Activated T-helper 1 cell treated with anti-CD3 and anti-CD28 coated beads, Interleukin-12 subunit alpha, Interleukin-12 subunit beta, Interleukin-2, Interleukin-4 antibody, amounts not matched to agents 30 ng/mL and 10 ng/mL and 1 ng/mL, durations not matched to agents 14 hours and 24 hours and 36 hours (primary cell): ENCODE measurements around the gene WDFY4. TPM values are rescaled to one million over a fixed set of nuclear protein-coding genes. Genes with fewer than 3 reads are reported as not detected.

Experiments
- DNase-seq: peaks from one replicate; pipeline ENCODE4 v3.0.0; 2021; ENCODE audit warnings: low spot score
- H3K27ac Mint-ChIP-seq: one replicate; pipeline ENCODE4 v1.8.0; 2021; ENCODE audit warnings: mild to moderate bottlenecking, mixed read lengths
- H3K27me3 Mint-ChIP-seq: one replicate; pipeline ENCODE4 v1.8.0; 2022; ENCODE audit warnings: mild to moderate bottlenecking, moderate library complexity, mixed read lengths; ENCODE audit not compliant: insufficient read depth
- H3K36me3 Mint-ChIP-seq: one replicate; pipeline ENCODE4 v1.8.0; 2021; ENCODE audit warnings: low read depth, mixed read lengths
- H3K4me1 Mint-ChIP-seq: one replicate; pipeline ENCODE4 v1.8.0; 2021; ENCODE audit warnings: low read depth, mixed read lengths
- H3K4me3 Mint-ChIP-seq: one replicate; pipeline ENCODE4 v1.8.0; 2021; ENCODE audit warnings: mild to moderate bottlenecking, moderate library complexity, mixed read lengths
- H3K9me3 Mint-ChIP-seq: one replicate; pipeline ENCODE4 v1.8.0; 2021; ENCODE audit warnings: mixed read lengths
- intact Hi-C: fragments of 100-400 bp; cut with micrococcal nuclease; formaldehyde crosslinking; loops from one replicate; pipeline ENCODE4 v1.15.1; 2024
- total RNA-seq: library from RNA; stranded (reverse); gene quantifications from 2 replicates; pipeline ENCODE4 v1.2.3, GENCODE V29; 2022

WDFY4 gene
- total RNA-seq, 1 donor from 2014 or later, result 0.08 TPM

- H3K27ac Mint-ChIP-seq, result no peak overlapping the region
- no peak for DNase-seq
- no peaks in the 10 kb centered on the region for H3K9me3 Mint-ChIP-seq
- intact Hi-C loops, result no loop called here
- no peak overlapping the region for H3K4me3 Mint-ChIP-seq
- no peaks in the 10 kb centered on the region for H3K4me1 Mint-ChIP-seq
- no peaks in the 10 kb centered on the region for H3K36me3 Mint-ChIP-seq
- no peaks in the 10 kb centered on the region for H3K27me3 Mint-ChIP-seq
Observed at GRCh38 chr10:48699011-48699627, 14.4 kb downstream of the WDFY4 start.

- Mint-ChIP-seq H3K27ac (no peak overlapping the region), H3K4me1 (no peaks in the 10 kb centered on the region), H3K9me3 (no peaks in the 10 kb centered on the region), H3K4me3 (no peak overlapping the region), H3K27me3 (no peaks in the 10 kb centered on the region), H3K36me3 (no peaks in the 10 kb centered on the region)
- no peak for DNase-seq
- intact Hi-C loops, result no loop called here
Observed at GRCh38 chr10:48700071-48700470, 15.4 kb downstream of the WDFY4 start.

- intact Hi-C loops, result no loop called here
- Mint-ChIP-seq H3K4me1 (no peaks in the 10 kb centered on the region), H3K4me3 (no peak overlapping the region), H3K27me3 (no peaks in the 10 kb centered on the region), H3K27ac (no peak overlapping the region), H3K9me3 (no peaks in the 10 kb centered on the region), H3K36me3 (no peaks in the 10 kb centered on the region)
- no peak for DNase-seq
Observed at GRCh38 chr10:48700493-48700892, 15.8 kb downstream of the WDFY4 start.

- Mint-ChIP-seq H3K9me3 (no peaks in the 10 kb centered on the region), H3K4me3 (no peak overlapping the region), H3K27ac (no peak overlapping the region), H3K36me3 (no peaks in the 10 kb centered on the region), H3K27me3 (no peaks in the 10 kb centered on the region), H3K4me1 (no peaks in the 10 kb centered on the region)
- DNase-seq, result no peak
- intact Hi-C loops, result no loop called here
Observed at GRCh38 chr10:48701139-48701901, 16.6 kb downstream of the WDFY4 start.

- DNase-seq, result no peak
- intact Hi-C loops, result no loop called here
- Mint-ChIP-seq H3K36me3 (no peaks in the 10 kb centered on the region), H3K27ac (no peak overlapping the region), H3K27me3 (no peaks in the 10 kb centered on the region), H3K4me3 (no peak overlapping the region), H3K9me3 (no peaks in the 10 kb centered on the region), H3K4me1 (no peaks in the 10 kb centered on the region)
Observed at GRCh38 chr10:48701941-48702340, 17.3 kb downstream of the WDFY4 start.

- H3K4me3 Mint-ChIP-seq, result no peak overlapping the region
- no peaks in the 10 kb centered on the region for H3K9me3 Mint-ChIP-seq
- H3K36me3 Mint-ChIP-seq, result no peaks in the 10 kb centered on the region
Observed at GRCh38 chr10:48703531-48704122, 19.0 kb downstream of the WDFY4 start.

GRCh38 chr10:48704156-48704555 is 19.5 kb downstream of the WDFY4 start:
- Mint-ChIP-seq H3K9me3 (no peaks in the 10 kb centered on the region), H3K27me3 (no peaks in the 10 kb centered on the region), H3K36me3 (no peaks in the 10 kb centered on the region)

More at GRCh38 chr10:48703531-48704122, 19.0 kb downstream of the WDFY4 start:
- intact Hi-C loops, result no loop called here
- Mint-ChIP-seq H3K27ac (no peak overlapping the region), H3K27me3 (no peaks in the 10 kb centered on the region), H3K4me1 (no peaks in the 10 kb centered on the region)
- no peak for DNase-seq

GRCh38 chr10:48705401-48705938 is 20.8 kb downstream of the WDFY4 start:
- DNase-seq, result no peak
- no peaks in the 10 kb centered on the region for H3K9me3 Mint-ChIP-seq
- H3K27me3 Mint-ChIP-seq, result no peaks in the 10 kb centered on the region
- no peaks in the 10 kb centered on the region for H3K4me1 Mint-ChIP-seq
- intact Hi-C loops, result no loop called here
- no peak overlapping the region for H3K4me3 Mint-ChIP-seq
- H3K27ac Mint-ChIP-seq, result no peak overlapping the region
- no peaks in the 10 kb centered on the region for H3K36me3 Mint-ChIP-seq

More at GRCh38 chr10:48704156-48704555, 19.5 kb downstream of the WDFY4 start:
- Mint-ChIP-seq H3K4me1 (no peaks in the 10 kb centered on the region), H3K27ac (no peak overlapping the region), H3K4me3 (no peak overlapping the region)
- intact Hi-C loops, result no loop called here
- no peak for DNase-seq

- Mint-ChIP-seq H3K27ac (no peak overlapping the region), H3K9me3 (no peaks in the 10 kb centered on the region), H3K36me3 (no peaks in the 10 kb centered on the region), H3K4me3 (no peak overlapping the region), H3K4me1 (no peaks in the 10 kb centered on the region), H3K27me3 (no peaks in the 10 kb centered on the region)
- DNase-seq, result no peak
- intact Hi-C loops, result no loop called here
Observed at GRCh38 chr10:48707472-48707871, 22.8 kb downstream of the WDFY4 start.

- no peak for DNase-seq
- Mint-ChIP-seq H3K27ac (no peak overlapping the region), H3K4me3 (no peak overlapping the region), H3K27me3 (no peaks in the 10 kb centered on the region), H3K9me3 (no peaks in the 10 kb centered on the region), H3K4me1 (no peaks in the 10 kb centered on the region), H3K36me3 (no peaks in the 10 kb centered on the region)
- intact Hi-C loops, result no loop called here
Observed at GRCh38 chr10:48708144-48708543, 23.5 kb downstream of the WDFY4 start.

- H3K4me3 Mint-ChIP-seq, result no peak overlapping the region
- no peaks in the 10 kb centered on the region for H3K9me3 Mint-ChIP-seq
- intact Hi-C loops, result no loop called here
- no peak for DNase-seq
- H3K27ac Mint-ChIP-seq, result no peak overlapping the region
- H3K4me1 Mint-ChIP-seq, result no peaks in the 10 kb centered on the region
- H3K36me3 Mint-ChIP-seq, result no peaks in the 10 kb centered on the region
- H3K27me3 Mint-ChIP-seq, result no peaks in the 10 kb centered on the region
Observed at GRCh38 chr10:48710647-48711275, 26.1 kb downstream of the WDFY4 start.

GRCh38 chr10:48711830-48712229 is 27.2 kb downstream of the WDFY4 start:
- H3K27me3 Mint-ChIP-seq, result no peaks in the 10 kb centered on the region
- H3K4me3 Mint-ChIP-seq, result no peak overlapping the region
- H3K36me3 Mint-ChIP-seq, result no peaks in the 10 kb centered on the region
- no peaks in the 10 kb centered on the region for H3K9me3 Mint-ChIP-seq
- no peak overlapping the region for H3K27ac Mint-ChIP-seq
- no peaks in the 10 kb centered on the region for H3K4me1 Mint-ChIP-seq
- DNase-seq, result no peak
- intact Hi-C loops, result no loop called here

- no peaks in the 10 kb centered on the region for H3K27me3 Mint-ChIP-seq
- H3K4me1 Mint-ChIP-seq, result no peaks in the 10 kb centered on the region
- intact Hi-C loops, result no loop called here
- no peak for DNase-seq
- H3K27ac Mint-ChIP-seq, result no peak overlapping the region
- no peaks in the 10 kb centered on the region for H3K9me3 Mint-ChIP-seq
- no peak overlapping the region for H3K4me3 Mint-ChIP-seq
- H3K36me3 Mint-ChIP-seq, result no peaks in the 10 kb centered on the region
Observed at GRCh38 chr10:48714088-48714487, 29.4 kb downstream of the WDFY4 start.
